HepG2 (cell line): ENCODE data around the gene STK32C.

ENCODE experiments used
- CTCF ChIP-seq: sonication (generic); formaldehyde crosslinking; IDR thresholded peaks from 2 replicates; pipeline ENCODE4 v1.5.0; 2020; ENCODE audit warnings: mild to moderate bottlenecking, missing genetic modification reagents, moderate library complexity
- ELF4 ChIP-seq: sonication (generic); formaldehyde crosslinking; IDR thresholded peaks from 2 replicates; pipeline ENCODE4 v1.5.0; 2020; ENCODE audit warnings: missing genetic modification reagents, mild to moderate bottlenecking, moderate library complexity, borderline replicate concordance
- ESRRA ChIP-seq: sonication (generic); formaldehyde crosslinking; IDR thresholded peaks from 2 replicates; pipeline ENCODE4 v1.5.1; 2020; ENCODE audit warnings: mild to moderate bottlenecking, low read depth, missing genetic modification reagents
- FOSL1 ChIP-seq: sonication (generic); formaldehyde crosslinking; IDR thresholded peaks from 2 replicates; pipeline ENCODE4 v1.9.0; 2021; ENCODE audit warnings: missing genetic modification reagents, borderline replicate concordance
- KAT2B ChIP-seq: fragments of 150-350 bp; IDR thresholded peaks from 2 replicates; pipeline ENCODE4 v1.6.1; 2014; ENCODE audit warnings: low read depth, low read length, borderline replicate concordance
- MXI1 ChIP-seq: IDR thresholded peaks from 3 replicates; pipeline ENCODE4 v1.6.1; 2012; ENCODE audit warnings: low read depth, low read length, inconsistent platforms, borderline replicate concordance
- POLR2A ChIP-seq, 2 experiments: IDR thresholded peaks; 2 replicates each; pipeline ENCODE4 v1.6.1; 2011; ENCODE audit warnings: low read depth in 2 of 2, low read length in 2 of 2, mild to moderate bottlenecking in 1 of 2, moderate library complexity in 1 of 2; ENCODE audit not compliant: insufficient read depth in 1 of 2
- RAD21 ChIP-seq: fragments of 450-650 bp; formaldehyde crosslinking; IDR thresholded peaks from 2 replicates; pipeline ENCODE4 v1.5.0; 2020; ENCODE audit warnings: mild to moderate bottlenecking
- SRSF1 ChIP-seq: fragments of 200-400 bp; formaldehyde crosslinking; optimal IDR thresholded peaks from 2 replicates; pipeline ENCODE3; 2017; ENCODE audit warnings: mild to moderate bottlenecking, low read depth, low read length, moderate library complexity
- ZBTB2 ChIP-seq: sonication (generic); formaldehyde crosslinking; IDR thresholded peaks from 2 replicates; pipeline ENCODE4 v1.8.0; 2022; ENCODE audit warnings: low read depth, missing genetic modification reagents

GRCh38 chr10:132204078-132204780 is 103.5 kb downstream of the STK32C start:
- TF ChIP-seq FOSL1 (CRISPR knock-in tag) (no peak), ZBTB2 (CRISPR knock-in tag) (no peak), SRSF1 (no peak), MXI1 (no peak), ELF4 (CRISPR knock-in tag) (no peak), ESRRA (no peak), CTCF (CRISPR knock-in tag) (no peak), RAD21 (CRISPR knock-in tag) (no peak), KAT2B (no peak), POLR2A (IDR thresholded peaks at IDR 0.05; ENCODE audit: insufficient read depth in 1 of 2, low read depth in 2 of 2, low read length in 2 of 2) (no peak)
